IPS-20b (cell line): ENCODE data around the gene LENG8.

ENCODE experiments used
- H3K27ac ChIP-seq: one replicate; pipeline ENCODE4 v1.5.1; 2013; ENCODE audit warnings: low read length
- H3K27me3 ChIP-seq: 2 replicates; pipeline ENCODE4 v1.6.1; 2013; ENCODE audit warnings: mild to moderate bottlenecking, low read length, inconsistent platforms; ENCODE audit not compliant: insufficient read depth
- H3K36me3 ChIP-seq: 2 replicates; pipeline ENCODE4 v1.6.1; 2013; ENCODE audit warnings: low read depth, mild to moderate bottlenecking, inconsistent platforms, low read length, moderate library complexity; ENCODE audit not compliant: insufficient read depth
- H3K4me1 ChIP-seq: 2 replicates; pipeline ENCODE4 v1.6.1; 2013; ENCODE audit warnings: mild to moderate bottlenecking, control low read depth, inconsistent platforms, low read length, moderate library complexity; ENCODE audit not compliant: insufficient read depth
- H3K4me3 ChIP-seq: 2 replicates; pipeline ENCODE4 v1.5.1; 2013; ENCODE audit warnings: mild to moderate bottlenecking, low read length, inconsistent platforms
- H3K9ac ChIP-seq: 2 replicates; pipeline ENCODE4 v1.6.1; 2013; ENCODE audit warnings: low read depth, mild to moderate bottlenecking, inconsistent platforms, low read length, moderate library complexity
- H3K9me3 ChIP-seq: 2 replicates; pipeline ENCODE4 v1.6.1; 2013; ENCODE audit warnings: mild to moderate bottlenecking, low read depth, low read length, inconsistent platforms; ENCODE audit not compliant: insufficient read depth

LENG8 gene

GRCh38 chr19:54415901-54416673 lies 32.9 kb upstream of the LENG8 start:
- Histone ChIP-seq H3K4me1 (peaks cover 10% of the 10 kb centered on the region; the same call in 1 of the 2 replicates), H3K27ac (no peak overlapping the region), H3K4me3 (peak overlapping the region; percentile 72), H3K9me3 (no peaks in the 10 kb centered on the region), H3K9ac (peak overlapping the region; percentile 71; the same call in 1 of the 2 replicates), H3K27me3 (peaks cover 56% of the 10 kb centered on the region), H3K36me3 (peaks cover 6% of the 10 kb centered on the region; the same call in 1 of the 2 replicates)

GRCh38 chr19:54416695-54417491 lies 32.1 kb upstream of the LENG8 start:
- Histone ChIP-seq H3K4me3 (peak overlapping the region; percentile 72; the same call in 1 of the 2 replicates), H3K36me3 (peaks cover 6% of the 10 kb centered on the region; the same call in 1 of the 2 replicates), H3K27me3 (peaks cover 58% of the 10 kb centered on the region), H3K27ac (no peak overlapping the region), H3K4me1 (peaks cover 17% of the 10 kb centered on the region; the same call in 1 of the 2 replicates), H3K9ac (peak overlapping the region; percentile 71; the same call in 1 of the 2 replicates), H3K9me3 (no peaks in the 10 kb centered on the region)

- Histone ChIP-seq H3K27me3 (peaks cover 57% of the 10 kb centered on the region), H3K9ac (peak overlapping the region; percentile 46; the same call in 1 of the 2 replicates), H3K9me3 (no peaks in the 10 kb centered on the region), H3K4me3 (peak overlapping the region; percentile 36; the same call in 1 of the 2 replicates), H3K36me3 (peaks cover 14% of the 10 kb centered on the region; the same call in 1 of the 2 replicates), H3K27ac (no peak overlapping the region), H3K4me1 (peaks cover 20% of the 10 kb centered on the region; the same call in 1 of the 2 replicates)
Measured at GRCh38 chr19:54418030-54418929, 30.7 kb upstream of the LENG8 start.

DNA sequence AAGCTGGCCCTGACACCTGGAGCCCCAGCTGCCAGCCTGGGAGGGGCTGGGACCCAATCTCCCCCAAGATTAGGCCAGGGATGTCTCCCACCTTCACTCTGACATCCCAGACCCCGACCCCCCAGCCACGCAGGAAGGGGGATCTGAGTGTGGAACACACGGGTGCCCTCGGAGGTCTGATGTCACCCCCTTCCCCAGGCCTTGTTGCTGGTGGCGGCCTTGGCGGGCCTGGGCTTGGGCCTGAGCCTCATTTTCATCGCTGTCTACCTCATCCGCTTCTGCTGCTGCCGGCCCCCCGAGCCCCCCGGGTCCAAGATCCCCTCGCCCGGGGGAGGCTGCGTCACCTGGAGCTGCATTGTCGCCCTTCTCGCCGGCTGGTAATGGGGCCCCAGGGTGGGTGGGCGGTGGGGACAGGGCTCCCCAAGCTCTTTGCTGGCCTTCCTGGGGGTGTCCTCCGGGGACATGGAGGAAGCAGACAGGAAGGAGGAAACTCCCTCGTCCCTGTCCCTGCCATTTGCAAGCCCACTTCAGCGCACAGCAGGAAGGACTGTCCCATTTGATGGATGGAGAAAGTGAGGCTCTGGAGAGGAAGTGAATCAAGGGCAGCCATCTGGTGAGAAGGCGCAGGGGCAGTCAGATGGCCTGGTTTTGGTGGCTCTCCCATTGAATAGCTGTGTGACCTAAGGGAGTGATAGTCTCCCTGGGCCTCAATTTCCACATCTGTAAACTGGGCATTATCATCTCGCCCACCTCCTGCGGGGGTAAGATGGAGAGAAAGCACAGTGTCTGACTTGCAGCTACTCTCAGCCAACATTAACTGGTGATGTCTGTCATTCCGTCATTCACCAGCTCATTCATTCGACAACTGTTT lies 29.8 kb upstream of the LENG8 start:
- peaks cover 20% of the 10 kb centered on the region; the same call in 1 of the 2 replicates for H3K4me1 ChIP-seq
- peak overlapping the region; percentile 81; the same call in 1 of the 2 replicates for H3K9ac ChIP-seq
- H3K27ac ChIP-seq, result peak overlapping the region; percentile 73
- peaks cover 48% of the 10 kb centered on the region for H3K27me3 ChIP-seq
- no peaks in the 10 kb centered on the region for H3K9me3 ChIP-seq
- H3K36me3 ChIP-seq, result peaks cover 18% of the 10 kb centered on the region; the same call in 1 of the 2 replicates
- peak overlapping the region; percentile 65; the same call in 1 of the 2 replicates for H3K4me3 ChIP-seq

GRCh38 chr19:54420068-54420382 lies 29.0 kb upstream of the LENG8 start:
- H3K27me3 ChIP-seq, result peaks cover 39% of the 10 kb centered on the region
- H3K9me3 ChIP-seq, result no peaks in the 10 kb centered on the region
- peaks cover 18% of the 10 kb centered on the region; the same call in 1 of the 2 replicates for H3K36me3 ChIP-seq
- H3K4me3 ChIP-seq, result peak overlapping the region; percentile 65; the same call in 1 of the 2 replicates
- peaks cover 20% of the 10 kb centered on the region; the same call in 1 of the 2 replicates for H3K4me1 ChIP-seq
- H3K9ac ChIP-seq, result peak overlapping the region; percentile 81; the same call in 1 of the 2 replicates
- peak overlapping the region; percentile 73 for H3K27ac ChIP-seq

DNA sequence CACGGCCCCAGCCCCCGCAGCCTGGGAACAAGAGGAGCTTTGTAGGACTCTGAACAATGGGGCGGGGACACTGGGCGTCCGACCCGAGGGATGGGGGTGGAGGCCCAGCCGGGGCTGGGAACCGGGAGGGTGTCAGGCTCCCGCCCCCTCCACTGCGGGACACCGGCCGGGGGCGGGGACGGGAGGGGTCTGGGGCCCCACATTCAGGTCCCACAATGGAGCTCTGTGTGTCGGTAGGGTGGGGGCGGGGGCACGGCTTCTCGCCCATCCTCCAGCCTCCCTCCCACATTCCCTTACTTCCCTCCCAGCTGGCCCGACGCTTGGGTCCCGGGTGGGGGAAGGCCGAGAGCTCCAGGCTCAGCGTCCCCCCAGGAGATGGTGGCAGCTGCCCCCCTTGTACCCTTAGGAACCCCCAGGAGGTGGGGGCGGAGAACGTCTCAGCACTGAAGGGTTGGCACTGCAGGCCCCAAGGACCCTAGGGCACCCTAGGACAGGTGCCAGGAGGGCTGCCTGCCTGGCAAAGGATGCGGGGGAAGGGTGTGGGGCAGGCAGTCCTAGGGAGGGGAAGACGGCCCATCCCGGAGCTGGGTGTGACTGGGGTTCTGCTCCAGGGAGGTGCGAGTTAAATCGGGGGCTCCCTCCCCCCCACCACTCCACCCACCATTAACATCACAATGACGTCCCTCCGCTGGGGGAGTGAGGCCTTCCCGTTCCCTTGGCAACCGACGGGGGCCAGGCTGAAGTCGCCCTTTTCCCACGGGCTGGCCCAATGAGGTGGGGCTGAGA lies 28.4 kb upstream of the LENG8 start:
- peaks cover 40% of the 10 kb centered on the region for H3K27me3 ChIP-seq
- peak overlapping the region; percentile 65; the same call in 1 of the 2 replicates for H3K4me3 ChIP-seq
- H3K27ac ChIP-seq, result peak overlapping the region; percentile 73
- no peaks in the 10 kb centered on the region for H3K9me3 ChIP-seq
- peaks cover 18% of the 10 kb centered on the region; the same call in 1 of the 2 replicates for H3K36me3 ChIP-seq
- H3K9ac ChIP-seq, result peak overlapping the region; percentile 81
- peaks cover 20% of the 10 kb centered on the region; the same call in 1 of the 2 replicates for H3K4me1 ChIP-seq

- peaks cover 18% of the 10 kb centered on the region; the same call in 1 of the 2 replicates for H3K36me3 ChIP-seq
- peak overlapping the region; percentile 65; the same call in 1 of the 2 replicates for H3K4me3 ChIP-seq
- no peak overlapping the region for H3K27ac ChIP-seq
- peaks cover 39% of the 10 kb centered on the region for H3K27me3 ChIP-seq
- H3K9ac ChIP-seq, result peak overlapping the region; percentile 58; the same call in 1 of the 2 replicates
- H3K9me3 ChIP-seq, result no peaks in the 10 kb centered on the region
- peaks cover 20% of the 10 kb centered on the region; the same call in 1 of the 2 replicates for H3K4me1 ChIP-seq
Measured at GRCh38 chr19:54421169-54421516, 27.9 kb upstream of the LENG8 start.

- Histone ChIP-seq H3K27ac (peak overlapping the region; percentile 23), H3K36me3 (peaks cover 18% of the 10 kb centered on the region; the same call in 1 of the 2 replicates), H3K4me3 (peak overlapping the region; percentile 65; the same call in 1 of the 2 replicates), H3K9me3 (no peaks in the 10 kb centered on the region), H3K9ac (peak overlapping the region; percentile 58; the same call in 1 of the 2 replicates), H3K27me3 (peaks cover 39% of the 10 kb centered on the region), H3K4me1 (peaks cover 20% of the 10 kb centered on the region; the same call in 1 of the 2 replicates)
Measured at GRCh38 chr19:54421521-54421920, 27.5 kb upstream of the LENG8 start.

DNA sequence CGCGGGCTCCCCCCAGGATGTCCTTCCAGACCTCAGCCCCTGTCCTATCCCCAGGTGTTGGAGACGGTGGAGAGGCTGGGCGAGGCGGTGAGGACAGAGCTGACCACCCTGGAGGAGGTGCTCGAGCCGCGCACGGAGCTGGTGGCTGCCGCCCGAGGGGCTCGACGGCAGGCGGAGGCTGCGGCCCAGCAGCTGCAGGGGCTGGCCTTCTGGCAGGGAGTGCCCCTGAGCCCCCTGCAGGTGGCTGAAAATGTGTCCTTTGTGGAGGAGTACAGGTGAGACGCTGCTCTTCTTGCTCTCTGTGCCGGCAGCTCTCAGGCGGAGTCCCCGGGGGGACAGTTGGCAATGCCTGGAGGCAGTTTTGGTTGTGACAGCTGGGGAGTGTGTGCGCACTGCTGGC lies 26.9 kb upstream of the LENG8 start:
- peaks cover 33% of the 10 kb centered on the region for H3K27me3 ChIP-seq
- H3K4me3 ChIP-seq, result peak overlapping the region; percentile 21; the same call in 1 of the 2 replicates
- peaks cover 16% of the 10 kb centered on the region; the same call in 1 of the 2 replicates for H3K36me3 ChIP-seq
- H3K9ac ChIP-seq, result peak overlapping the region; percentile 58; the same call in 1 of the 2 replicates
- peak overlapping the region; percentile 23 for H3K27ac ChIP-seq
- H3K4me1 ChIP-seq, result peaks cover 20% of the 10 kb centered on the region; the same call in 1 of the 2 replicates
- H3K9me3 ChIP-seq, result no peaks in the 10 kb centered on the region
